ENCODE measurements around the gene LRRC1. TPM values are rescaled to one million over a fixed set of nuclear protein-coding genes. Genes with fewer than 3 reads are reported as not detected.

LRRC1 gene
- polyA plus RNA-seq, 1 donor (not counting 4 experiments of a cell fraction or from before 2014, with no cell fraction given): 19.7 TPM

- peak; percentile 48 for FAIRE-seq
- Histone ChIP-seq H4K20me1 (ENCODE audit: control insufficient read depth, extremely low read depth, insufficient read depth, low read length) (no peaks in the 10 kb centered on the region), H3K4me2 (ENCODE audit: control insufficient read depth, extremely low read depth, insufficient read depth, low read depth, low read length) (no peak overlapping the region), H3K79me2 (ENCODE audit: control insufficient read depth, insufficient read depth, low read length) (no peaks in the 10 kb centered on the region), H3K4me1 (ENCODE audit: control insufficient read depth, extremely low read depth, insufficient read depth, low read length) (no peaks in the 10 kb centered on the region), H3K9ac (ENCODE audit: control insufficient read depth, extremely low read depth, insufficient read depth, low read length) (no peak overlapping the region), H3K36me3 (ENCODE audit: control insufficient read depth in 2 of 2, extremely low read depth in 1 of 2, insufficient read depth in 2 of 2, low read length in 2 of 2) (peaks cover 11 to 20% of the 10 kb centered on the region in 2 experiments), H3K4me3 (ENCODE audit: control insufficient read depth in 2 of 3, extremely low read depth in 1 of 3, insufficient read depth in 2 of 3, low read depth in 1 of 3, low read length in 3 of 3) (no peak overlapping the region), H3K9me1 (ENCODE audit: control insufficient read depth, extremely low read depth, insufficient read depth, low read length) (no peaks in the 10 kb centered on the region), H3K27ac (ENCODE audit: control insufficient read depth, insufficient read depth, low read length) (no peak overlapping the region), H3K27me3 (ENCODE audit: control insufficient read depth, extremely low read depth, insufficient read depth, low read length) (no peaks in the 10 kb centered on the region), H2AFZ (ENCODE audit: control insufficient read depth, low read length) (no peak overlapping the region), H3K9me3 (ENCODE audit: control insufficient read depth, low read depth, low read length) (no peaks in the 10 kb centered on the region)
- dilution Hi-C loops (cut with MboI; ENCODE audit: extremely low pct_ligation_motif_present, low sequenced_read_pairs): no loop called here
- TF ChIP-seq CTCF (optimal IDR thresholded peaks at IDR 0.05 in 1 of 3, IDR thresholded peaks at IDR 0.05 in 1 of 3, conservative IDR thresholded peaks at IDR 0.05 in 1 of 3; ENCODE audit: extremely low read depth in 1 of 3, insufficient read depth in 2 of 3, low read length in 3 of 3) (no peak), EZH2 (IDR thresholded peaks at IDR 0.05; ENCODE audit: low read length) (no peak)
- DNase-seq (ENCODE audit: low read depth, low spot score): no peak
These were observed 111.3 kb downstream of the LRRC1 start for GRCh38 chr6:53906103-53906502.

- H3K9ac ChIP-seq (ENCODE audit: control insufficient read depth, extremely low read depth, insufficient read depth, low read length): no peak overlapping the region
- no peak for FAIRE-seq
- no peak overlapping the region for H3K27ac ChIP-seq (ENCODE audit: control insufficient read depth, insufficient read depth, low read length)
- H3K4me1 ChIP-seq (ENCODE audit: control insufficient read depth, extremely low read depth, insufficient read depth, low read length): no peaks in the 10 kb centered on the region
- DNase-seq (ENCODE audit: low read depth, low spot score): no peak
- no peak overlapping the region for H3K4me3 ChIP-seq (ENCODE audit: control insufficient read depth in 2 of 3, extremely low read depth in 1 of 3, insufficient read depth in 2 of 3, low read depth in 1 of 3, low read length in 3 of 3)
- no peaks in the 10 kb centered on the region for H4K20me1 ChIP-seq (ENCODE audit: control insufficient read depth, extremely low read depth, insufficient read depth, low read length)
- H3K9me1 ChIP-seq (ENCODE audit: control insufficient read depth, extremely low read depth, insufficient read depth, low read length): no peaks in the 10 kb centered on the region
- H3K27me3 ChIP-seq (ENCODE audit: control insufficient read depth, extremely low read depth, insufficient read depth, low read length): no peaks in the 10 kb centered on the region
- TF ChIP-seq CTCF (optimal IDR thresholded peaks at IDR 0.05 in 1 of 3, IDR thresholded peaks at IDR 0.05 in 1 of 3, conservative IDR thresholded peaks at IDR 0.05 in 1 of 3; ENCODE audit: extremely low read depth in 1 of 3, insufficient read depth in 2 of 3, low read length in 3 of 3) (no peak), EZH2 (IDR thresholded peaks at IDR 0.05; ENCODE audit: low read length) (no peak)
- no peaks in the 10 kb centered on the region for H3K79me2 ChIP-seq (ENCODE audit: control insufficient read depth, insufficient read depth, low read length)
- no peak overlapping the region for H3K4me2 ChIP-seq (ENCODE audit: control insufficient read depth, extremely low read depth, insufficient read depth, low read depth, low read length)
- H3K9me3 ChIP-seq (ENCODE audit: control insufficient read depth, low read depth, low read length): no peaks in the 10 kb centered on the region
- dilution Hi-C loops (cut with MboI; ENCODE audit: extremely low pct_ligation_motif_present, low sequenced_read_pairs): no loop called here
- peaks cover 11 to 16% of the 10 kb centered on the region in 2 experiments for H3K36me3 ChIP-seq (ENCODE audit: control insufficient read depth in 2 of 2, extremely low read depth in 1 of 2, insufficient read depth in 2 of 2, low read length in 2 of 2)
- no peak overlapping the region for H2AFZ ChIP-seq (ENCODE audit: control insufficient read depth, low read length)
These were observed 112.0 kb downstream of the LRRC1 start for GRCh38 chr6:53906842-53907241.

All from keratinocyte (primary cell).